ENCODE measurements around the gene NEK2. TPM values are rescaled to one million over a fixed set of nuclear protein-coding genes. Genes with fewer than 3 reads are reported as not detected.

The NEK2 gene
- total RNA-seq, 1 experiment from 2014 or later, result 50.2 TPM

DNA sequence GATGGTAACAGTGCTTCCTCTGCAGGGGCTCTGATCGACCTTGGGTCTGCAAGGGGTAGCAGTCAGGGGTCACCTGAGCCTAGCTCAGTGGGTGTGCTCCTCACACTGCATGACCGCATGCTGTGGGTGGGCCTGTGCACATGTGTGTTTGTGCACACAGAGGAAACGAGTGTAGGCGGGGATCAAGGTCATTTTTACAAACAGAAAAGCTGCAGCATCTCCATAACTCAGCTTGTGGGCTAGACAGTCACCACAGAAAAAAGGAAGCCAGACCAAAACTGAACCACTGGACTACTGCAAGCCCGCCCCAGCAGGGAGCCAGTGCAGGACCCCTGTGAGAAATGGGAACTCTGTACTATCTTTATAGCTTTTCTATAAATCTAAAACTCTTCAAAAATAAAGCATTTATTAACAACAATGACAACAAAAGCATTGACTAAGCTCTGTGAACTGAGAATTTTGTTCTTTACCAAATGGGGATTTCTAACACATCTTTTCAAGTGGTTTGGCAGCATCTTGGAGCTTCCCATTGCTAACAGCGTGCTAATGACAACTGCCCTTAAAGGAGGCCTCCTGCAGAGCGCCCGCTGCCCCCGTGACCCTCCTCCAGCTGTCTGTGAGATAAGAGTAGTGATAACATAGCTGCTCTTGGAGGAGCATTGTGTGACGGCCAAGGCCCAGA, 19.9 kb upstream of the NEK2 start:
- Histone ChIP-seq H3K36me3 (ENCODE audit: control insufficient read depth in 1 of 2, insufficient read depth in 2 of 2, low read length in 2 of 2) (no peaks in the 10 kb centered on the region), H2AFZ (ENCODE audit: low read depth, low read length, poor library complexity, severe bottlenecking) (no peak overlapping the region), H3K27ac (ENCODE audit: low read depth, low read length) (no peak overlapping the region), H3K9me2 (ENCODE audit: insufficient read depth) (no peaks in the 10 kb centered on the region), H3K4me2 (ENCODE audit: low read length) (no peak overlapping the region), H3K27me3 (ENCODE audit: insufficient read depth, low read length) (no peaks in the 10 kb centered on the region), H3K79me2 (ENCODE audit: insufficient read depth, low read length) (no peaks in the 10 kb centered on the region), H3K9ac (ENCODE audit: low read length) (no peak overlapping the region), H3K4me1 (ENCODE audit: control insufficient read depth in 1 of 2, insufficient read depth in 2 of 2, low read length in 2 of 2) (peaks cover 0 to 12% of the 10 kb centered on the region in 2 experiments; a peak in 2 of 4 replicates), H4K20me1 (ENCODE audit: insufficient read depth) (no peaks in the 10 kb centered on the region), H3K9me3 (ENCODE audit: control insufficient read depth in 1 of 2, insufficient read depth in 1 of 2, low read depth in 1 of 2, low read length in 2 of 2) (no peaks in the 10 kb centered on the region), H3K4me3 (replicated peaks in 1 of 2; ENCODE audit: low read depth in 1 of 2, low read length in 2 of 2) (no peak overlapping the region)
- intact Hi-C loops (cut with micrococcal nuclease), result loop anchor here (5.0 kb wide), 2 partner anchors 132 to 762 kb away; no protein-coding TSS in a partner anchor
- ChIA-PET POLR2A (no interaction called here), RAD21 (ENCODE audit: low non-redundant PET in 1 of 2, low total read pairs in 2 of 2, uncharacterized antibody in 2 of 2, unreplicated experiment in 2 of 2) (no interaction called here), CTCF (interaction anchor here (1.4 kb wide), 1 partner anchor 340 kb away, joined by 6 read pairs; the partner anchor contains the start of genes DTL and INTS7)
- TF ChIP-seq FOSL1 (IDR thresholded peaks at IDR 0.05; ENCODE audit: low read depth) (no peak), ZNF274 (IDR thresholded peaks at IDR 0.05; ENCODE audit: low read depth, low read length) (no peak), CEBPB (IDR thresholded peaks at IDR 0.05; ENCODE audit: low read depth) (no peak), ELF1 (IDR thresholded peaks at IDR 0.05; ENCODE audit: borderline replicate concordance, low read depth) (no peak), POLR2AphosphoS5 (IDR thresholded peaks at IDR 0.05; ENCODE audit: low read depth, low read length) (no peak), EZH2phosphoT487 (IDR thresholded peaks at IDR 0.05; ENCODE audit: borderline replicate concordance) (no peak), POLR2A (IDR thresholded peaks at IDR 0.05; ENCODE audit: borderline replicate concordance, extremely low read depth, insufficient read depth, insufficient read length) (no peak), EGR1 (IDR thresholded peaks at IDR 0.05; ENCODE audit: low read depth) (no peak), JUND (IDR thresholded peaks at IDR 0.05) (no peak), SRF (IDR thresholded peaks at IDR 0.05; ENCODE audit: low read depth) (no peak), TCF7L2 (IDR thresholded peaks at IDR 0.05; ENCODE audit: borderline replicate concordance, extremely low read depth, insufficient read depth, insufficient read length) (no peak)
- TF ChIP-seq, protein P1, sequence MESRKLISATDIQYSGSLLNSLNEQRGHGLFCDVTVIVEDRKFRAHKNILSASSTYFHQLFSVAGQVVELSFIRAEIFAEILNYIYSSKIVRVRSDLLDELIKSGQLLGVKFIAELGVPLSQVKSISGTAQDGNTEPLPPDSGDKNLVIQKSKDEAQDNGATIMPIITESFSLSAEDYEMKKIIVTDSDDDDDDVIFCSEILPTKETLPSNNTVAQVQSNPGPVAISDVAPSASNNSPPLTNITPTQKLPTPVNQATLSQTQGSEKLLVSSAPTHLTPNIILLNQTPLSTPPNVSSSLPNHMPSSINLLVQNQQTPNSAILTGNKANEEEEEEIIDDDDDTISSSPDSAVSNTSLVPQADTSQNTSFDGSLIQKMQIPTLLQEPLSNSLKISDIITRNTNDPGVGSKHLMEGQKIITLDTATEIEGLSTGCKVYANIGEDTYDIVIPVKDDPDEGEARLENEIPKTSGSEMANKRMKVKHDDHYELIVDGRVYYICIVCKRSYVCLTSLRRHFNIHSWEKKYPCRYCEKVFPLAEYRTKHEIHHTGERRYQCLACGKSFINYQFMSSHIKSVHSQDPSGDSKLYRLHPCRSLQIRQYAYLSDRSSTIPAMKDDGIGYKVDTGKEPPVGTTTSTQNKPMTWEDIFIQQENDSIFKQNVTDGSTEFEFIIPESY (IDR thresholded peaks at IDR 0.05; ENCODE audit: extremely low read depth, insufficient replicate concordance, low read length), result no peak
- TF ChIP-seq, protein P2, sequence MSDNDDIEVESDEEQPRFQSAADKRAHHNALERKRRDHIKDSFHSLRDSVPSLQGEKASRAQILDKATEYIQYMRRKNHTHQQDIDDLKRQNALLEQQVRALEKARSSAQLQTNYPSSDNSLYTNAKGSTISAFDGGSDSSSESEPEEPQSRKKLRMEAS (IDR thresholded peaks at IDR 0.05), result no peak
- TF ChIP-seq, protein P3, sequence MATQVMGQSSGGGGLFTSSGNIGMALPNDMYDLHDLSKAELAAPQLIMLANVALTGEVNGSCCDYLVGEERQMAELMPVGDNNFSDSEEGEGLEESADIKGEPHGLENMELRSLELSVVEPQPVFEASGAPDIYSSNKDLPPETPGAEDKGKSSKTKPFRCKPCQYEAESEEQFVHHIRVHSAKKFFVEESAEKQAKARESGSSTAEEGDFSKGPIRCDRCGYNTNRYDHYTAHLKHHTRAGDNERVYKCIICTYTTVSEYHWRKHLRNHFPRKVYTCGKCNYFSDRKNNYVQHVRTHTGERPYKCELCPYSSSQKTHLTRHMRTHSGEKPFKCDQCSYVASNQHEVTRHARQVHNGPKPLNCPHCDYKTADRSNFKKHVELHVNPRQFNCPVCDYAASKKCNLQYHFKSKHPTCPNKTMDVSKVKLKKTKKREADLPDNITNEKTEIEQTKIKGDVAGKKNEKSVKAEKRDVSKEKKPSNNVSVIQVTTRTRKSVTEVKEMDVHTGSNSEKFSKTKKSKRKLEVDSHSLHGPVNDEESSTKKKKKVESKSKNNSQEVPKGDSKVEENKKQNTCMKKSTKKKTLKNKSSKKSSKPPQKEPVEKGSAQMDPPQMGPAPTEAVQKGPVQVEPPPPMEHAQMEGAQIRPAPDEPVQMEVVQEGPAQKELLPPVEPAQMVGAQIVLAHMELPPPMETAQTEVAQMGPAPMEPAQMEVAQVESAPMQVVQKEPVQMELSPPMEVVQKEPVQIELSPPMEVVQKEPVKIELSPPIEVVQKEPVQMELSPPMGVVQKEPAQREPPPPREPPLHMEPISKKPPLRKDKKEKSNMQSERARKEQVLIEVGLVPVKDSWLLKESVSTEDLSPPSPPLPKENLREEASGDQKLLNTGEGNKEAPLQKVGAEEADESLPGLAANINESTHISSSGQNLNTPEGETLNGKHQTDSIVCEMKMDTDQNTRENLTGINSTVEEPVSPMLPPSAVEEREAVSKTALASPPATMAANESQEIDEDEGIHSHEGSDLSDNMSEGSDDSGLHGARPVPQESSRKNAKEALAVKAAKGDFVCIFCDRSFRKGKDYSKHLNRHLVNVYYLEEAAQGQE (IDR thresholded peaks at IDR 0.05; ENCODE audit: low read depth), result no peak
- TF ChIP-seq, protein P4, sequence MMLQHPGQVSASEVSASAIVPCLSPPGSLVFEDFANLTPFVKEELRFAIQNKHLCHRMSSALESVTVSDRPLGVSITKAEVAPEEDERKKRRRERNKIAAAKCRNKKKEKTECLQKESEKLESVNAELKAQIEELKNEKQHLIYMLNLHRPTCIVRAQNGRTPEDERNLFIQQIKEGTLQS (IDR thresholded peaks at IDR 0.05), result no peak
- TF ChIP-seq, protein P5, sequence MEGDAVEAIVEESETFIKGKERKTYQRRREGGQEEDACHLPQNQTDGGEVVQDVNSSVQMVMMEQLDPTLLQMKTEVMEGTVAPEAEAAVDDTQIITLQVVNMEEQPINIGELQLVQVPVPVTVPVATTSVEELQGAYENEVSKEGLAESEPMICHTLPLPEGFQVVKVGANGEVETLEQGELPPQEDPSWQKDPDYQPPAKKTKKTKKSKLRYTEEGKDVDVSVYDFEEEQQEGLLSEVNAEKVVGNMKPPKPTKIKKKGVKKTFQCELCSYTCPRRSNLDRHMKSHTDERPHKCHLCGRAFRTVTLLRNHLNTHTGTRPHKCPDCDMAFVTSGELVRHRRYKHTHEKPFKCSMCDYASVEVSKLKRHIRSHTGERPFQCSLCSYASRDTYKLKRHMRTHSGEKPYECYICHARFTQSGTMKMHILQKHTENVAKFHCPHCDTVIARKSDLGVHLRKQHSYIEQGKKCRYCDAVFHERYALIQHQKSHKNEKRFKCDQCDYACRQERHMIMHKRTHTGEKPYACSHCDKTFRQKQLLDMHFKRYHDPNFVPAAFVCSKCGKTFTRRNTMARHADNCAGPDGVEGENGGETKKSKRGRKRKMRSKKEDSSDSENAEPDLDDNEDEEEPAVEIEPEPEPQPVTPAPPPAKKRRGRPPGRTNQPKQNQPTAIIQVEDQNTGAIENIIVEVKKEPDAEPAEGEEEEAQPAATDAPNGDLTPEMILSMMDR (IDR thresholded peaks at IDR 0.05 in 2 of 3, conservative IDR thresholded peaks at IDR 0.05 in 1 of 3; ENCODE audit: borderline replicate concordance in 1 of 3, insufficient read depth in 1 of 3, low read depth in 2 of 3, low read length in 2 of 3), result no peak
- no peak for ATAC-seq
- no peak for DNase-seq (ENCODE audit: low read depth, low spot score)
- no TSS peak for BruUV-seq (replicated peaks)
